HFF-Myc (cell line): Measurements from ENCODE around the gene MPZL1.
"Not testable (repeated sequence)": the region's sequence is repeated elsewhere in the genome, so short reads cannot be mapped to it uniquely, and the experiment has no call there.

Experiments used
- DNase-seq: peaks from one replicate; pipeline ENCODE4 v3.0.0-alpha.2; 2011; ENCODE audit warnings: low read depth; ENCODE audit errors: extremely low read depth
- H3K4me3 ChIP-seq: replicated peaks from 2 replicates; pipeline ENCODE4 v1.5.1; 2011; ENCODE audit warnings: low read depth, mild to moderate bottlenecking, control low read depth, low read length
- CTCF ChIP-seq: IDR thresholded peaks from 2 replicates; pipeline ENCODE4 v1.5.1; 2012; ENCODE audit warnings: mild to moderate bottlenecking, low read depth, low read length, control low read depth; ENCODE audit errors: missing control alignments

MPZL1 gene

GRCh38 chr1:167821969-167822685 lies 100.3 kb downstream of the MPZL1 start:
- no peak for TF ChIP-seq CTCF
- no peak overlapping the region for H3K4me3 ChIP-seq
- no peak for DNase-seq

DNA sequence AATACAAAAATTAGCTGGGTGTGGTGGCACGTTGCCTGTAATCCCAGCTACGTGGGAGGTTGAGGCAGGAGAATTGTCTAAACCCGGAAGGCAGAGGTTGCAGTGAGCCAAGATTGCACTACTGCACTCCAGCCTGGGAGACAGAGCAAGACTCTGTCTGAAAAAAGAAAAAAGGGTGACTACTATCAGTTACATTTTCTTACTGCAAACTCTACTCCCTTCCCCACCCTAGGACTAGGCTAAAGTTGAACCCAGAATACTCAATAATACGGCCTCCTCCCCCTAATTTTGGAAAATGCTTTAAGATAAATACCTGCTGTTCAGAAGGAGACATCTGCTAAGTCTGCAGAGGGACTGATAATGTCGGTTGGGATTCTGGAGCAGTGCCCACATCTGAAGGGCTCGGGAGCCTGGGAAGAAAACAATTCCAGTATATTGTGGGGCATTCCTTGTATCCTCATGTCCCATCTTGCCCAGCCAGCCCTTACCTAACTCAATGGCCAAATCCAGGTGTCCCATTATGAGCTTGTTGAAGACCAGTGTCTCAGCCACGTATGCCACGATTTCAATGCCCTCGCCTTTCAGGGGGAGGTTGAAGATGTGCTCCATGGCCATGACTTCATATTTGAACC lies 102.5 kb downstream of the MPZL1 start:
- no peak for TF ChIP-seq CTCF
- no peak for DNase-seq
- H3K4me3 ChIP-seq: no peak overlapping the region

DNA sequence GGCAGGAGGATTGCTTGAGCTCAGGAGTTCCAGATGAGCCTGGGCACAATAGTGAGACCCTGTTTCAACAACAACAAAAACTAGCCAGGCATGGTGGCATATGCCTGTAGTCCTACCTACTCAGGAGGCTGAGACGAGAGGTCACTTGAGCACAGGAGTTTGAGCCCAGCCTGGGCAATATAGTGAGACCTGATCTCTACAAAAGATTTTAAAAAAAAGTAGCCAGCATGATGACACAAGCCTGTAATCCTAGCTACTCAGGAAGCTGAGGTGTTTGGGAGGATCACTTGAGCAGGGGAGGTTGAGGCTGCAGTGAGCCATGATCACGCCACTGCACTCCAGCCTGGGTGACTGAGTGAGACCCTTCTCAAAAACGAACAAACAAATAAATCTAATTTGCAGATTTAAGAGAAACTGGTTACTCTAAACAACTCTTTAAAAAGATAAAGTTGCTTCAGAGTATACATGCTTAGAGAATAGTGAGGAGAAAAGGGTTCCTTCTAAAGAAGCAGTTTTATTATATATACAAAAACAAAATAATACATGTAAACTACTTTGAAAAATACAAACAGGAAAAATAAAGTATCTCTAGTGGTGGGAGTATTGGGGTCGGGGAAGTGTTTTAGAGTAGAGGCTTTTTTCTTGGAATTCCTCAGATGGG lies 103.8 kb downstream of the MPZL1 start:
- H3K4me3 ChIP-seq: no peak overlapping the region
- TF ChIP-seq CTCF: no peak
- DNase-seq: no peak

DNA sequence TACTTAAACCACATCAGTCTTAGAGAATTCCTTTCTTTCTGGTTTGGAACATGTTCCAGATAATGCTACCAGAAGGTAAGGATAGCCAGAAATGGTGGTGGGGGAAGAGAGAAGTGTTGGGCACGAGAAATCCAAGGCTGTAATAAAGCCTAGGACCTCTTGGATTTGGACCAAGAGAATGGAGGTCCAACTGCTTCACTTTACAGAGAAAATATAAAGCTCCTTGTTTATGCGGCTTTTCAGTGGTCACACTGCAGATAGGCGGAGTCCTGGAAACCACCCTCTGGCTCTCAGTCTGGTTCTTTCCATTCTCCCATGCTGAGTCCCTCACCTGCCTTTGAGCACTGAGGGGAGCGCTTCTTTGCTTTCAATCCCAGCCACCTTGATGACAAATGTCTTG lies 104.3 kb downstream of the MPZL1 start:
- TF ChIP-seq CTCF: no peak
- DNase-seq: no peak
- no peak overlapping the region for H3K4me3 ChIP-seq

DNA sequence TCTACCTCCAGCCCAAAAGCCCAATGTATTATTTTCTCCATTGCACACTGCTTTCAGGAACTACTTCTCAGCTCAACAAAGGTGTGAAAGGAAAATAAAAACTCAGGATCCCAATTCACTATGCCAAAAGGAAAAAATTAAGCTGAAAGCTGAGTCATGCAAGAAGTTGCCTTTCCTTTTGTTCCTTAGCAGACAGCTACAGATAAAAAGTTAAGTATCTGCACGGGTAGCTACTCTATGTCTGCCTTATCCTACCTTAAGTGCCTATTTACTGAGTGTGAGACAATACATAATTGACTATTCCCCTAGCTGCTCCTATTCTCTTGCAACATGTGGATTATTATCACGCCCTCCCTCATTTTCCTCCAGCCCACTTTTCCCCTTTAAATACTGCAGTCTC lies 108.1 kb downstream of the MPZL1 start:
- H3K4me3 ChIP-seq: no peak overlapping the region
- DNase-seq: no peak
- no peak for TF ChIP-seq CTCF

- H3K4me3 ChIP-seq, DNase-seq: not testable (repeated sequence)
Measured at GRCh38 chr1:167830668-167831067, 108.9 kb downstream of the MPZL1 start.

DNA sequence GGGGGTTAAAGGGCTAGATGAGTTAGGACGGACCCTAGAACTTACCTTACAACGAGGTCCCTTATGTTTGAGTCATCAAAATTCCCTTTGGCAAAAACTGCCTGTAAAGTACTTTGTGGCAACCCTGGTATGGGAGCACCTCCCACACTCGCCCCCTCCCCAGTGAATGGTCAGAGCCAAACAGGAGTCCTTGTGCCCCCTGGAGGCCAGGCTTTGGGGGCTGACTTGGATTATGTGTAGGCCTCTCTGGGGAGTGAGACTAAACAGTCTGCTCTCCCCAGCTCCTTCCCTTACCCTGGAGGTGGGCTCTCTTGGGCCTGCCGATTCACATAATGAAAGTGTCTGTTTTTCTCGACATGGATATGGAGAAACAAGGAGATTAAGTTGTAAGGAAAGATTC lies 110.9 kb downstream of the MPZL1 start:
- no peak for DNase-seq
- H3K4me3 ChIP-seq: no peak overlapping the region
- no peak for TF ChIP-seq CTCF
